Ecto neural progenitor cell (in vitro differentiated cells): Measurements from ENCODE around the gene PHACTR4.
"Not testable (repeated sequence)": the region's sequence is repeated elsewhere in the genome, so short reads cannot be mapped to it uniquely, and the experiment has no call there.

Experiments used
- DNase-seq: peaks from one replicate; pipeline ENCODE4 v3.0.0-alpha.2; 2018; ENCODE audit warnings: low spot score

The PHACTR4 gene

DNA sequence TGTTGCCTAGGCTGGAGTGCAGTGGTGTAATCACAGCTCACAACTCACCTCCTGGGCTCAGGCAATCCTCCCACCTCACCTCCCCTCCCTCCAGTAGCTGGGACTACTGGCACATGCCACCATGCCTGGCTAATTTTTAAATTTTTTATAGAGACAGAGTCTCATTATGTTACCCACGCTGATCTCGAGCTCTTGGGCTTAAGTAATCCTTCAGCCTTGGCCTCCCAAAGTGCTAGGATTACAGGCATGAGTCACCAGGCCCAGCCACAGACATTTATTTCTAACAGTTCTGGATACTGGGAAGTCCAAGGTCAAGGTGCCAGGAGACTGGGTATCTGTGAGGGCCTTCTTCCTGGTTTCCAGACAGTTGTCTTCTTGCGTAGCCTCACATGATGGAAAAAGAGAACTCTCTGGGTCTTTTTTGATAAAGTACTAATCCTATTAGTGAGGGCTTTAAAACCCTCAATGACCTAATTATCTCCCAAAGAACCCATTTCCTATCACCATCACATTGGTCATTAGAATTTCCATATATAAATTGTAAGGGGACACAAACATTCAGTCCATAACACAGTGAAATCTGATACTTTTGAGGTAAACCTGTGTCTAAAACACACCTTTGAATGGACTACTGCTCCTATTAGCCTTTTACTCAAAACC is 67.9 kb downstream of the PHACTR4 start:
- DNase-seq = no peak

DNA sequence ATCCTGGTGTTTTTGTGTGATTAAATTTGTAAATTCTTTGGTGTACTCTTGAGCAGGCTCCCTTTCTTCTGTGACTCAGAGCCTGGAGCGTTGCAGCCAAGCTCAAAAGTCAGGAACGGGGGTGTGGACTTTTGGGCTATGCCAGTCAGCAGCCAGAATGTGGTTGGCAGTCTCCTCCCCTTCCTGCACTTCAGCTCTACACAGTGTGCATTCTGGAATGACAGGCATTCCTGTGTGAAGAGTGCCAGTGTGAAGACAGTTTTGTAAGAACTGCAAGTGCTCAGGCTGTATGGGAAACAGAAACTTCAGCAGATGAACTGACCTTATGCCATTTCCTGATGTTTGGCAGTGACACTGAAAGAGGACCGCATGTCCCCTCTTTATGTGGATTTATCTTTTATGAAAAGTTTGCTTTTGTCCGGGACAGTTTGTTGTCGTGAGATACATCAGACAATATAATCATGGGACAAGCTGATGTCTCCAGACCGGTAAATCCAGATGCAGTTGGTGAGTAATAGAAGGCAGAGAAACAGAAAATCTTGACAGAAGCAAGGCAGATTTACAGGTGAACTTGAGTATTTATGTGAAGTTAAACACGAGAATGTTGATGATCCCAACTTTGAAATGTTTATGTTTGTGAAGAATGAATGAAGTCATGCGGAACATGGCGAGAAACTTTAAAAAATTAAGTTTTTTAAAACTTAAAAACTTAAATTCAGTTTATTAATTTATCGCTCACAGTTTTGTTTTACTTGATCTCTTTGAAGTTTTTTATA is 68.6 kb downstream of the PHACTR4 start:
- peak; percentile 53 for DNase-seq

DNA sequence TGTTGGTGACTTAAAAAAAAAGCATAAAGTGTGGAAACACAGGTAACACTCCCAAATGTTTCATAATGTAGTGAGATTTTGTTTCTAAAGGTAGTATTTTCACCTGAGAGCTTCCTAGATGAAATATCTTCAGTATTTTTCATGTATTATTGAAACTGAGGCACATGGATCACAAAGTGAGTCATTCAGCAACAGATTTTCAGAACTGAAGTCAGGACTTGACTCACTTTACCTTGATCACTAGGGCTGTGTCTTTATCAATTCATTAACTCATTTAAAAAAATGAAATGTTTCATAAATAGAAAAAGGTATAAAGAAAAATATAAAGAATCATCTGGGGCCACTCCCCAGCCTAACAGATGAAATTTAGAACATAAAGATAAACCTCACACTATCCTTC is 69.8 kb downstream of the PHACTR4 start:
- no peak for DNase-seq

DNA sequence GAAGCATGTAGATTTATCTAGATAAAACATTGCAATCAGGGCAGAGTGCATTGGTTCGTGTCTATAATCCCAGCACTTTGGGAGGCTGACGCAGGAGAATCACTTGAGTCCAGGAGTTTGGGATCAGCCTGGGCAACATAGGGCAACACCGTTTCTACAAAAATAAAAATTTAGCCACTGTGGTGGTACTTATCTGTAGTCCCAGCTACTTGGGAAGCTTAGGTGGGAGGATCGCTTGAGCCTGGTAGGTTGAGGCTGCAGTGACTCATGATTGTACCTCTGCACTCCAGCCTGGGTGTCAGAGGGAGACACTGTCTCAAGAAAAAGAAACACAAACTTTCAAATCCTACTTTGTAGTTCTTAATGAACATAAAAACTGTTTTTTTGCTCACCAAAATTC is 72.1 kb downstream of the PHACTR4 start:
- DNase-seq = no peak

DNA sequence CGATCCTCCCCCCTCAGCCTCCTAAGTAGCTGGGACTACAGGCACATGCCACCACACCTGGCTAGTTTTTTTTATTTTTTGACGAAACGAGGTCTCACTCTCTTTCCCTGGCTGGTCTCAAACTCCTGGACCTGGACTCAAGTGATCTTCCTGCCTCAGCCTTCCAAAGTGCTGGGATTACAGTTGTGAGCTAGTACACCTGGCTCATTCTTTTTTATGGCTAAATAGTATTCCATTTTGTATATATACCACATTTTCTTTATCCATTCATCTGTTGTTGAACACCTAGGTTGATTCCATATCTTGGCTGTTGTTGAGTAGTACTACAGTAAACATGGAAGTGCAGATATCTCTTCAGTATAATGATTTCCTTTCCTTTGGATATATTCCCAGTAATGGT is 74.0 kb downstream of the PHACTR4 start:
- DNase-seq = no peak

DNA sequence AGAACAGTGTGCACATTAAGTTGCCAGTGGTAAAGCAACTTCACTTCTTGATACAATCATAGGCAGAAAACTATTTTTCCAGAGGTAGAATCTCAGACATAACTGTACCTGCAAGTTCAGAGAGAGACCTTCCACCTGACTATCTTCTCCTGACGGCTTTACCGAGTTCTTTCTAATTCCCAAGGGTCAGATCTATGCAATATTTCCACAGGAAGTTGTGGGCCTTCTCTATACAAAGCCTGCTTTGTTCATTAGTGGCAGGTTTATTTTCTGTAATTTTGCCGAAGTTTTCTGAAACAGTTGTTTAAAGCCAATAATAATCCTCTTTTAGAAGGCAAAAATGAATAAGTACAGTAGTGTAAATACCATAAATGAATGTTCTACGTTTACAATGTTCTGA is 78.1 kb downstream of the PHACTR4 start:
- DNase-seq = no peak

DNA sequence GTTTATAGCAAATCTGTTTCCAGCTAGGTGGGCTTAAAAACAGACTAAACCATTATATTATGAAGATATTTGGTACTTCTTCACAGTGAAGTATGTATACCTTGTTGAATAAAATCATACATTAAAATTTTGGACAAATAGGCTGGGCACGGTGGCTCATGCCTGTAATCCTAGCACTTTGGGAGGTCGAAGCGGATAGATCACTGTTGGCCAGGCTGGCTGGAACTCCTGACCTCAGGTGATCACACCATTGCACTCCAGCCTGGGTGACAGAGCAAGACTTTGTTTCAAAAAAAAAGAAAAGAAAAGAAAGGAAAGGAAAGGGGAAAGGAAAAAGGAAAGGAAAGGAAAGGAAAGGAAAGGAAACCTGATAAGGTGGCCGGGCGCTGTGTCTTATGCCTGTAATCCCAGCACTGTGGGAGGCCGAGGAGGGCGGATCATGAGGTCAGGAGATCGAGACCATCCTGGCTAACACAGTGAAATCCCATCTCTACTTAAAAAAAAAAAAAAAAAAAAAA is 78.6 kb downstream of the PHACTR4 start:
- DNase-seq = not testable (repeated sequence)

DNA sequence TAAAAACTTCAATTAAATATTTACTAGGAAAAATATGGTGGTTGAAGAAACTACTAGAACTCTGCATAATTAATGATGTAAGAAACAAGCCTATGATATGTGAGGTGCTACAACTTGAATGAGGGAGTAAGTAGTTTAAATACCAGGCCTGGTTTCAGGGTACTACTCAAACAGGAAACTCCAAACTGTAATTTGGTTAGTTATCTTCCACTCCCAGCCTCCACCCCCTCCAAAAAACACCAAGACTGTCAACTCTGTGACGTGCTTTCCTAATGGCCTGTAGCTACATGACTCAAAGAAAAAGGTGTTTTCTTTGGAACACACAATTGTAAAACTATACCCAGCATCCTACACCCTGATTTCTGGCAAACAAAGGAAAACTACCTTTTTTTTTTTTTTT is 80.4 kb downstream of the PHACTR4 start:
- DNase-seq = no peak

DNA sequence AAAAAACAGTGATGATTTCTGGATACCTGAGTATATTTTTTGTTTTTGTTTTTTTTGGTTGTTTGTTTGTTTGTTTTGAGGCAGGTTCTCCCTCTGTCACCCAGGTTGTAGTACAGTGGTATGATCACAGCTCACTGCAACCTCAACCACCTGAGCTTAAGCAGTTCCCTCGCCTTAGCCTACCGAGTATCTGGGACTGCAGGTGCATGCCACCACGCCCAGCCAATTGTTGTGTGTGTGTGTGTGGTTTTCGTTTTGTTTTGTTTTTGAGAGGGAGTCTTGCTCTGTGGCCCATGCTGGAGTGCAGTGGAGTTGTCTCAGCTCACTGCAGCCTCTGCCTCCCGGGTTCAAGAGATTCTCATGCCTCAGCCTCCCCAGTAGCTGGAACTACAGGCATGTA is 81.0 kb downstream of the PHACTR4 start:
- DNase-seq = no peak

DNA sequence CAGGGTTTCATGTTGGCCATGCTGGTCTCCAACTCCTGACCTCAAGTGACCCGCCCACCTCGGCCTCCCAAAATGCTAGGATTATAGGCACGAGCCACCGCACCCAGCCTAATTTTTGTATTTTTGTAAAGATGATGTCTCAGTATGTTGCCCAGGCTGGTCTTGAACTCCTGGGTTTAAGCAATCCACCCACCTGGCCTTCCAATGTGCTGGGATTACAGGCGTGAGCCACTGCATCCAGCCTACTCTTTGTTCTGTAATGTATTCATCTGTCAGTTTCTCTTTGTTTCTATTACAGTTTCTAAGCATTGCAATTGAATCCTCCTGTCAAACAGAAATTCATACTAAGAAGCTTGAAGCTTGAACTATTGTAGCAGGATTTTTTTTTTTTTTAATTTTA is 81.5 kb downstream of the PHACTR4 start:
- no peak for DNase-seq

DNA sequence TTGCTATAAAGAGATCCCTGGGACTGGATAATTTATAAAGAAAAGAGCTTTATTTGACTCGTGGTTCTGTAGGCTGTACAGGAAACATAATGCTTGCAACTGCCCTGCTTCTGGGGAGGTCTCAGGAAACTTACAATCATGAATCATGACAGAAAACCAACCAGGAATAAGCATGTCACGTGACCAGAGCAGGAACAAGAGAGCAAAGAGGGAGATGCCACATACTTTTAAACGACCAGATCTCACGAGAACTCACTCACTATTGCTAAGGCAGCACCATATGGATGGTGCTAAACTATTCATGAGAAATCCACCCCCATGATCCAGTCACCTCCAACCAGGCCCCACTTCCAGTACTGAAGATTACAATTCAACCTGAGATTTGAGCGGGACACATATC is 86.5 kb downstream of the PHACTR4 start:
- no peak for DNase-seq

DNA sequence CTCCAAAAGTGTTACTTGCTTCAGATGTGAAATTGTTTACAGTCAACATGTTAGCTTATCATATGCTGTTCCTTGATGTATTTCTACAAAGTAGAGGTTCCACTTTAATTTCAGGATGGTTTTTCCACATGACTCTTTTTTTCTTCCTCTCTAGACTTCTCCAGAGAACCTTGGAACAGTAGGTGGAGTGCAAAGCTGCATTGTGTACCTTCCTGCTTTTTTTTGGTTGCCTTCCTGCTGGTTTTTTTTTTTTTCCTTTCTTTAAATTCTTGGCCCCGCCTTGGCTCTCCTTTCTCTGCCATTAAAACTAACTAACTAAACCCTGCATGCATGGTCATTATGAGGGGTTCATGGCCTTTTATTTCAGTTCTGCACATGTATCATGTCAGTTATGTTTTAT is 88.1 kb downstream of the PHACTR4 start:
- no peak for DNase-seq

DNA sequence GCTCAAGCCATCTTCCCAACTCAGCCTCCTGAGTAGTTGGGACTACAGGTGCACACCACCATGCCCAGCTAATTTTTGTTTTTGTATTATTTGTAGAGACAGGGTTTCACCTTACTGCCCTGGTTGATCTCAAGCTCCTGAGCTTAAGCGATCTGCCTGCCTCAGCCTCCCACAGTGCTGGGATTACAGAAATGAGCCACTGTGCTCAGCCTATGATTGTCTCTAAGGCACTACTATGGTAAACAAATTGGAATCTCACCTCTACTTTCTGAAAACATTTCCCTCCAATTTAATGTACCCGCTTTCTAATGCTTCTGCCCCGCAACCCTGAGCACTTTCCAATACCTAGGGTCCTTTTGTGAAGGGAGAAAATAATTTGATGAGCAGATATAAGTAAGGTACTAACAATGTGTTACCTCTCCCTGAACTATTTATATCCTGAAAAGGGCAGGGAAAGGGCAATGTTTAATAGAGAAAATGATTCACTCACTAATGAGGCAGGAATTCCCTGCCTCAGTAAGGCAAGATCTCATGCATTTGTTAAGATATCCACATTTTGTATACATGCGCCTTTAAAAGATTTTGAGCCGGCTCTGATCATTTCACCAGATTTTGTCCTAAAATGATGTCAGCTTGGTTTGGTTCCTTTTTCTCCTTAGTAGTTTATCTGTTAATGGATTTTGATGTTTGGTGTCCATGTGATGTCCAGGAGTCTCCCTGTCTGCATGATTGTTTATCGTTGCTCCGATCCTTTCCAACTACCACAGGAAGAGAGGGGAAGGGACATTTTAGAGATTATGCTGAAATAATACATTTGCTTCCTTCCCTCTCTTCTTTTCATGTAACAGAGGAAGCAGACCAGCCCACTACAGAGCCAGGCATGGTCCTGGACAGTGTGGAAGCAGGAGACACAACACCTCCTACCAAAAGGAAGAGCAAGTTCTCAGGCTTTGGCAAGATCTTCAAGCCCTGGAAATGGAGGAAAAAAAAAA is 89.0 kb downstream of the PHACTR4 start:
- no peak for DNase-seq

DNA sequence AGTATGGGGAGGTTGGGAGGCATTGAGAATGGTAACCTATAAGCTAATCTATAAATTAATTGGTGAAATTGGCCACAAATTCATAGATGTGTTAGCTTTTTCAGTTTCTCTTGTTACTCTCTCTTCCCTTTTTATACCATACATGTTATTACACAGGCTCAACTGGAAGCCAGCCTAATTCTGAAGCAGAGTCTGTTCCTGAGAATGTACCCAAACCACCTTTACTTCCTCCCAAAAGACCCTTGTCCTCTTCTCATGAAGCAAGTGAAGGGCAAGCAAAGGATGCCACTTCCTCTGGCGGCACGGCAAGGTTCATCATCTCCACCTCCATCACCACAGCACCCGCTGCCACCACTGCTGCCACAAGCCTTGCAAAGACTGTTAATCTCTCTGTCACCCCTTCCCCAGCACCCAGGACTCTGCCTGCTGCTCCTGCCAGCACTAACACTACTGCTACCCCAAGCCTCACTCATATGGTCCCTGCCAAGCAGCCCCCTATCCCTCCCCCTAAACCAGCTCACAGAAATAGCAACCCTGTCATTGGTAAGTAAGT is 96.8 kb downstream of the PHACTR4 start:
- DNase-seq = no peak

DNA sequence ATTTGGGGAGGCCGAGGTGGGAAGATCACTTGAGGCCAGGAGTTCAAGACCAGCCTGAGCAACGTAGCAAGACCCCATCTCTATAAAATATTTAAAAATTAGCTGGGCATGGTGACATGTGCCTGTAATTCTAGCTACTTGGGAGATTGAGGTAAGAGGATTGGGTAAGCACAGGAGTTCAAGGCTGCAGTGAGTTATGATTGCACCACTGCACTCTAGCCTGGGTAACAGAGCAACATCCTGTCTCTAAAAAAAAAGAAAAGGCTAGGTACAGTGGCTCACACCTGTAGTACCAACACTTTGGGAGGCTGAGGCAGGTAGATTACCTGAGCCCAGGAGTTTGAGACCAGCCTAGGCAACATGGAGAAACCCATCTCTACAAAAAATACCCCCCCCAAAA is 100.6 kb downstream of the PHACTR4 start:
- DNase-seq = no peak

DNA sequence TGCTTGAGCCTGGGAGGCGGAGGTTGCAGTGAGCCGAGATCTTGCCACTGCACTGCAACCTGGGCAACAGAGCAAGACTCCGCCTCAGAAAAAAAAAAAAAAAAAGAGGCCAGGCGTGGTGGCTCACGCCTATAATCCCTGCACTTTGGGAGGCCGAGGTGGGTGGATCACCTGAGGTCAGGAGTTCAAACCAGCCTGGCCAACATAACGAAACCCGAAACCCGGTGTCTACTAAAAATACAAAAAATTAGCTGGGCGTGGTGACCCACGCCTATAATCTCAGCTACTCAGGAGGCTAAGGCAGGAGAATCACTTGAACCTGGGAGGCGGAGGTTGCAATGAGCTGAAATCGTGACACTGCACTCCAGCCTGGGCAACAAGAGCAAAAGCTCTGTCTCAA is 110.0 kb downstream of the PHACTR4 start:
- not testable (repeated sequence) for DNase-seq

DNA sequence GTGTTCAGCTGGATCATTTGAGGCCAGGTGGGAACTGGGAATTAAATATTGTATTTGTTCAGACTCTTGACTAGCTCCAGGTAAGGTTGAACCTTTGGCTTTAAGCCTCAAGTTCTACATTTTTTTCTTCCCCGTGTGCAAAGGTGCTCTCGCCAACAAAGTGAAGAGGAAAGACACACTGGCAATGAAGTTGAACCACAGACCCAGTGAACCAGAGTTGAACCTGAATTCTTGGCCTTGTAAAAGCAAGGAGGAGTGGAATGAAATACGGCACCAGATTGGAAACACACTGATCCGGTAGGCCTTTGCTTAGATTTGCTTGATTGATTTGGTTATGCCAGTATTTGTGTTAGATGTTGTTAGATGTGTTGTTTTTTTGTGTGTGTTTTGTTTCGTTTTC is 110.8 kb downstream of the PHACTR4 start:
- no peak for DNase-seq

DNA sequence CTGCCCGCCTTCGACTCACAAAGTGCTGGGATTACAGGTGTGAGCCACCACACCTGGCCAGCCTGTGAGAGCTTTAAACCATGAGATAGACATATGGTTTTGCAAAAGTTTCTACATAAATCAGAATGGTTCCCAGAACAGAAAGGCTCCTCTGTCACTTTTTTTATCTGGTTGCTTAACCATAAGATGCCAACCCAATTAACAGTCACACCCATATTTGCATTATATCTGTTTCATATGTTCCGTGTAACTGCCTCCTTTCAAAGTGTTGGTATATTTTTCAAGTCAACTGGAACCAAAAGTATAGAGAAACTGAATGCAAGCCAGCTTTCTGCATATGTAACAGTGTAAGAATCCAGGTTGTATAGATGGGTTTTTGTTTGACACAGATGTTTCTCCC is 112.6 kb downstream of the PHACTR4 start:
- DNase-seq = no peak

DNA sequence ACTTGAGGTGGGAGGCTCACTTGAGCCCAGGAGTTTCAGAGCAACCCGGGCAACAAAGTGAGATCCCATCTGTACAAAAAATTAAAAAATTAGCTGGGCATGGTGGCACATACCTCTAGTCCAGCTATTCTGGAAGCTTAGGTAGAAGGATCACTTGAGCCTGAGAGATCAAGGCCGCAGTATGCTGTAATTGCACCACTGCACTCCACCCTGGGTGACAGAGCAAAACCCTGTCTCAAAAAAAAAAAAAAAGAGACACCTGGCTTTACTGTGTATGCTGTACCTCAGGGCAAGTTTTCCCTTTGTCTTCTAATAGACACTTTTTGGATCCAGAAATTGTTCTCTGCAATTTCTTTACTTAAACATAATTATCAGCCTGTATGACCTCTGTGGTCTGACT is 113.2 kb downstream of the PHACTR4 start:
- no peak for DNase-seq

DNA sequence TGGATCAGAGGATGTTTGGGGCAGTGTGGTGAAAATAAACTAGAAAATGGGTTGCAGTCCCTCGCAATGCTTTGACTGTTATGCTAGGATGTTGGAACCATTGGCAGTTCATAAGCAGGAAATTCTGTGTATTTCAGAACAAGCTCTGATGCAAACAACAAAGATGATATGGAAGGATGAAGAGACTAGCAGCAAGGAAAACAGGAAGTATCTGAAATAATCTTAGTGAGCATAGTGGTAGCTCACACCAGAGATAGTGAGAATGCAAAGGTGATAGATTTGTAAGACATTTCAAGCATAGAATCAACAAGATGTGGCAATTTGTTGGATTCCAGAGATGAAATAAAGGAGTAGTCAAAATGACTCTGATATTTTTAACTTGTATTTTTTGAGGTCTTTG is 125.2 kb downstream of the PHACTR4 start:
- no peak for DNase-seq

DNA sequence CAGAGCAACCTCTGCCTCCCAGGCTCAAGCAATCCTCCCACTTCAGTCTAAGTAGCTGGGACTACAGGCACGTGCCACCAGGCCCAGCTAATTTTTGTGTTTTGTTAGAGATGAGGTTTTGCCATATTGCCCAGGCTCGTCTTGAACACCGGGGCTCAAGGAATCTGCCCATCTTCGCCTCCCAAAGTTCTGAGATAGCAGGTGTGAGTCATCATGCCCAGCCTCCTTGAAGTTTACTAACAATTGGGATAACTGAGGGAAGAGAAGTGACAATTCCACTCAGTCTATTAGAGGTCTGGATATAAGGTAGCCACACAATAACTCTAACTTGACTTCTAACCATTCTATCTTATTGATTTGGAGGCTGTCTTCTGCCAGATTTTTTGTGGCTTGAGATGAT is 130.0 kb downstream of the PHACTR4 start:
- DNase-seq = no peak

DNA sequence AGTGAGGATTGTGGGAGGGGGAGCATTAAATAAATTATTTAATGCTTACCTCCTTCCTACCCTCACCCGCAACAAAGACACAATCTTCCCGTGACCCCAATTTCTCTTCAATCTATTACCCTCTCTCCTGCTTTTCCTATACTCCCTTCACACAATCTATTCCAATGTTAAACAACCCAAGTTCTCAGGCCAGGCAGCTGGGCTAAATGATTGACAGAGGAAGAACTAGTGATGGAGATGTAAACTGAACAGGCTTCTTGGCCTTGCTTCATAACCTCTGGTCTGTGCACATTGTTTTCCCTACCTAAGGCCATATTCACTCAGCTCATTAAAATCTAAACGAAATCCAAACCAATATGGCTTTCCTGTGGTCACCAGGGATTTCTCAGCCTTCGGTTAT is 132.4 kb downstream of the PHACTR4 start:
- DNase-seq = no peak
